Subcutaneous preadipocyte (primary cell): ENCODE data around the gene ADRA2C. TPM values are rescaled to one million over a fixed set of nuclear protein-coding genes. Genes with fewer than 3 reads are reported as not detected.

ENCODE experiments used
- total RNA-seq: library from RNA; depleted of rRNA; stranded (reverse); fragments of >200 nt; gene quantifications from 2 replicates; pipeline ENCODE4 v1.2.3, GENCODE V29; 2012

Gene ADRA2C
- total RNA-seq: not detected in 2 replicates

GRCh38 chr4:3766036-3766784, at the start of gene ADRA2C:
ADRA2C (plus strand) TSS chr4:3766385; CDS start chr4:3766607, 222 bp downstream.

Other genes starting within 250 kb of the ADRA2C start
- 26.5 and 32.3 TPM in 2 replicates for gene LRPAP1, start 234.0 kb upstream of the ADRA2C start, total RNA-seq